Stimulated activated CD4-positive, alpha-beta T cell treated with anti-CD3 and anti-CD28 coated beads, Interleukin-1b, Interleukin-23, amount 100 ng/mL, for 1 hour (primary cell): ENCODE data around the gene TRPV2.
"Not testable (repeated sequence)": the region's sequence is repeated elsewhere in the genome, so short reads cannot be mapped to it uniquely, and the experiment has no call there.

ENCODE experiments used
- DNase-seq, 2 donors: peaks; one replicate each; pipeline ENCODE4 v3.0.0-alpha.2; 2020; ENCODE audit warnings: low read depth in 2 of 2

The TRPV2 gene

GRCh38 chr17:16415031-16415924 is at the start of gene TRPV2:
Gene TRPV2, plus strand, starts transcription at chr17:16415571. Its CDS starts 2,098 bp downstream, at chr17:16417669.
- DNase-seq = no peak

GRCh38 chr17:16371742-16372141 is 43.6 kb upstream of the TRPV2 start:
- DNase-seq = no peak

GRCh38 chr17:16374146-16374938 is 41.0 kb upstream of the TRPV2 start:
- DNase-seq = no peak

- no peak for DNase-seq
These were observed 37.4 kb upstream of the TRPV2 start for GRCh38 chr17:16377941-16378341.

GRCh38 chr17:16378636-16379282 is 36.6 kb upstream of the TRPV2 start:
- DNase-seq = no peak

- no peak for DNase-seq
These were observed 35.7 kb upstream of the TRPV2 start for GRCh38 chr17:16379654-16380053.

GRCh38 chr17:16380640-16381495 is 34.5 kb upstream of the TRPV2 start, which contains the start of gene UBB:
Gene UBB, plus strand, starts transcription at chr17:16381091. Its CDS starts 817 bp downstream, at chr17:16381908.
- peak; percentile 74 to 91 for DNase-seq

GRCh38 chr17:16381496-16381820 is 33.9 kb upstream of the TRPV2 start:
- DNase-seq = peak in 1 of 2 donors; percentile 27

- DNase-seq = no peak
These were observed 32.2 kb upstream of the TRPV2 start for GRCh38 chr17:16383216-16383615.

- no peak for DNase-seq
These were observed 31.5 kb upstream of the TRPV2 start for GRCh38 chr17:16383772-16384287.

- no peak for DNase-seq
These were observed 30.8 kb upstream of the TRPV2 start for GRCh38 chr17:16384557-16384956.

- DNase-seq = not testable (repeated sequence)
These were observed 29.3 kb upstream of the TRPV2 start for GRCh38 chr17:16386126-16386507.

- no peak for DNase-seq
These were observed 23.9 kb upstream of the TRPV2 start for GRCh38 chr17:16391451-16391850.

GRCh38 chr17:16392491-16392890 is 22.9 kb upstream of the TRPV2 start:
- DNase-seq = not testable (repeated sequence)

GRCh38 chr17:16395887-16396286 is 19.5 kb upstream of the TRPV2 start:
- DNase-seq = not testable (repeated sequence)

GRCh38 chr17:16396693-16397092 is 18.7 kb upstream of the TRPV2 start:
- DNase-seq = not testable (repeated sequence)

GRCh38 chr17:16398270-16399267 is 16.8 kb upstream of the TRPV2 start:
- no peak for DNase-seq

- not testable (repeated sequence) for DNase-seq
These were observed 11.5 kb upstream of the TRPV2 start for GRCh38 chr17:16403847-16404246.

- no peak for DNase-seq
These were observed 8.4 kb upstream of the TRPV2 start for GRCh38 chr17:16406742-16407674.
